ENCODE results near the gene ZNRF3.
"Not testable (repeated sequence)": the region's sequence is repeated elsewhere in the genome, so short reads cannot be mapped to it uniquely, and the experiment has no call there.

- TF ChIP-seq, protein P1, sequence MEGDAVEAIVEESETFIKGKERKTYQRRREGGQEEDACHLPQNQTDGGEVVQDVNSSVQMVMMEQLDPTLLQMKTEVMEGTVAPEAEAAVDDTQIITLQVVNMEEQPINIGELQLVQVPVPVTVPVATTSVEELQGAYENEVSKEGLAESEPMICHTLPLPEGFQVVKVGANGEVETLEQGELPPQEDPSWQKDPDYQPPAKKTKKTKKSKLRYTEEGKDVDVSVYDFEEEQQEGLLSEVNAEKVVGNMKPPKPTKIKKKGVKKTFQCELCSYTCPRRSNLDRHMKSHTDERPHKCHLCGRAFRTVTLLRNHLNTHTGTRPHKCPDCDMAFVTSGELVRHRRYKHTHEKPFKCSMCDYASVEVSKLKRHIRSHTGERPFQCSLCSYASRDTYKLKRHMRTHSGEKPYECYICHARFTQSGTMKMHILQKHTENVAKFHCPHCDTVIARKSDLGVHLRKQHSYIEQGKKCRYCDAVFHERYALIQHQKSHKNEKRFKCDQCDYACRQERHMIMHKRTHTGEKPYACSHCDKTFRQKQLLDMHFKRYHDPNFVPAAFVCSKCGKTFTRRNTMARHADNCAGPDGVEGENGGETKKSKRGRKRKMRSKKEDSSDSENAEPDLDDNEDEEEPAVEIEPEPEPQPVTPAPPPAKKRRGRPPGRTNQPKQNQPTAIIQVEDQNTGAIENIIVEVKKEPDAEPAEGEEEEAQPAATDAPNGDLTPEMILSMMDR (IDR thresholded peaks at IDR 0.05) = not testable (repeated sequence)
- not testable (repeated sequence) for TF ChIP-seq POLR2A (IDR thresholded peaks at IDR 0.05)
These were observed 156.3 kb downstream of the ZNRF3 start for GRCh38 chr22:29039684-29040083.
